HCEC 1CT (cell line): ENCODE results near the gene FAT1.

ENCODE experiments used
- DNase-seq: peaks from one replicate; pipeline ENCODE4 v3.0.0-alpha.2; 2017

Gene FAT1

DNA sequence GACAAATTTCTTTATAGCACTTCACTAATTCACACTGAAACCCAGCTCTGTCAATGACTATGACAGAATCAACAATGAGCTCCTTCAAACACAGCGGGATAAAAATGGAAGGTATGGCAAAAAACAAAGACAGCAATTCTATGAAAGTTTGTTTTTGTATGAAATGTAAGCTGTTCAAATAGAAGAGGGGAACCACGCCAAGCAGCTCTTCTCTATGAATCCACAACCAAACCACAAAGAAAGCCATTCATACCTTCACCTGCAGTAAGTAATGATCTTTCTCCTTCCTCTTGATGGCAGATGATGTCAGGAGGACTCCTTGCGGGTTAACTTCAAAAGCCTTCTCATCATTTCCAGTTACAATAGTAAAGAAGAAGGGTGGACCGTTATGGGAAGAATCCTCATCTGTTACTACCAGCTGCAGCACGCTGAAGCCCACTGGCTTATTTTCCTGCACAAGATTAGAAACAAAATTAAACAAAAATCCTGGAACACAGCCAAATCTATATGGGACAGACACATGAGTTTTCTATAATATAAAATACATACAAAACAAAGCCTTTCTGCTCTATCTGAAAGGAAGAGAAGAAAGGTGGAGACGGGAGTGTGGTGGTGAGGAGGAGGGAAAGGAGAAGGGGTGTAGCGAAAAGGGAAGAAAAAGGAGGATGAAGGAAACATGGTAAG lies 119.4 kb downstream of the FAT1 start:
- no peak for DNase-seq

DNA sequence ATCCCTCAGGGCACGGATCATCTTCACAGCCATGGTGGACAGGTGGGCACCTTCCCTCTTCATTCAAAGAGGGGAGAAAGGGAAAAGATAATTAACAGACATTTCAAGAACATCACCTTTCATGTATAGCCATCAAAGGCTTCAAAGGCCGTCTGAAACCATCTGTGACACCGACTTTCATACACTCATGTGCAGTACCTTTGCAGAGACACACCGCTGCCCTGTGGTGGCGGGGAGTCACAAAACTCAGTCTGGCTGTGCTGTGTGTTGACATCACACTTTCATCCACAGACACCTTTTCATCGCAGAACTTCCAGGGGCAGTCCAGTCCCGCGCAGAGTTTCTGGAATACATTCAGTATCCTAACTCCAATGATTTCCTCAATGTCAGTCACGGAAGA lies 120.7 kb downstream of the FAT1 start:
- no peak for DNase-seq

DNA sequence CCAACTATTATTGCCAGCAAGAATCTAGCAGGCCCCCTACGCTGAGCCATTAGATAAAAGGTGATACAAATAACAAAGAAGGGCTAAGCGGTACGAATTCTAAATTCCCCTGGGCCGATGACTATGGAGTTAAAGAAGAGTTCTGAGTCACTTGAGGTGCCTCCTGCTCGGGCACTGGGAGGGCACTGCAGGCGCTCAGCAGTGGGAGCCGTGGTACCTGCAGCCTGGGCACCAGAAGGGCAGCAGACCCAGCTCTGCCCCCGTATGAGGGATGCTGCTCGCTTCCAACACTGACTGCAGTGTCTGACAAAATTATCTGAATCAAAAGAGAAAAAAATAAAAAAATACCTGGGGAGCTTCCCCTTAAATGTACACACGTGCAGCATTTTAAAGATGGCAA lies 124.2 kb downstream of the FAT1 start:
- no peak for DNase-seq

DNA sequence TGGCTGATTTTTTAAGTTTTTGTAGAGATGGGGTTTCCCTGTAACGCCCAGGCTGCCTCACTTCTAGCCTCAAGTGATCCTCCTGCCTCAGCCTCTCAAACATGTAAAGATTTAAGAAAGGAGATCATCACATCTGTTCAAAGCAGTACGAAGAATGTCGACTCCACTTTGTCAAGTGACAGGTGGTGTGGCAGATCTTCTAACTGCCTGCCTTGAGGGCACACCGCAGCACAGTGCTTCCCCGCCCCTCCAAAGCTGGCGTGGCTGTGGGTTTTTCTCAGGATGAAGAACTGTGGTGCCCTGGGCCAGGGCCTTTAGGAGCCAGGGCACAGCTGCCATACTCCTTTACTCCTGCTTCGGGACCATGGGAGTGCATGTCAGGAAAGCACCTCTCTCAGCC lies 125.0 kb downstream of the FAT1 start:
- DNase-seq, result no peak

DNA sequence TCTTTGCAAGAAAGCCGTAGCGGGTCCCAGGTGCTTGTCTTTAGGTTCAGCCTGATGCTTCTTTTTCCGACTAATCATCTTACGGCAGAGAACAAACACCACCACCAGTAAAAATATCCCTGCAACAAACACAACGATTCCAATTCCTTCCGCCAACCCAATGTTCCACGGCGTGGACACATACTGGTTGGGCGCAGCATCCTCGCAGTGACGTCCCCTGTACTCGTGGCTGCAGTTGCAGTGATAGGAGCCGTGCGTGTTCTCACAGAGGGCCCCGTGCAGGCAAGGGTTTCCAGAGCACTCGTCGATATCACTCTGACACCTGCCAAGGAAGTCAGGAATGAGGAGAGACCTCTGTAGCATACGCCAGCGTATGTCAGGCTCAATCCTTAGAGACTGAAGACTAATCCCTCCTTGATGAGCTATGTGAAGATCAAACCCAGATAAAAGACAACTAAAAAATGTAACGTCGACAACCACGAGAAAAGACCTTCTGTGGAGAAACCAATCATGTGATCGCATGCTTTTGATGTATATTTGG lies 126.7 kb downstream of the FAT1 start:
- no peak for DNase-seq

DNA sequence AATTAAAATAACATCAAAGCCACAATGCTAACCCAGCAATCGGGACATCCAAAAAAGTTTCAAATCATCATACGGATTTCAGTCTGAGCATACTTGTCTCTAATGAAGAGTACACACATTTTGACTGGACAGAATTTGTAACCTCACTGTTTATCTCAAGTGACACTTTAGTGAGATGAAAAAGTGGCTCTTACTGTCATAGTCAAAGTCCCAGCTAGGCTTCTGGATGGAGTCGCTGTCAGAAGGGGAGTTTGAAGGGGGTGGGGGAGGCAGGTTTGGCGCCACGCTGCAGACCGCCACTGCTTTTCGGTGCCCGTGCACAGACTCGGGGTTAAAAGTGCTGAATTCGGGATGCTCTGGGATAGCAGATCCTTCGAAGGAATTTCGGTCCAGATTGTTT lies 127.3 kb downstream of the FAT1 start:
- DNase-seq, result no peak

DNA sequence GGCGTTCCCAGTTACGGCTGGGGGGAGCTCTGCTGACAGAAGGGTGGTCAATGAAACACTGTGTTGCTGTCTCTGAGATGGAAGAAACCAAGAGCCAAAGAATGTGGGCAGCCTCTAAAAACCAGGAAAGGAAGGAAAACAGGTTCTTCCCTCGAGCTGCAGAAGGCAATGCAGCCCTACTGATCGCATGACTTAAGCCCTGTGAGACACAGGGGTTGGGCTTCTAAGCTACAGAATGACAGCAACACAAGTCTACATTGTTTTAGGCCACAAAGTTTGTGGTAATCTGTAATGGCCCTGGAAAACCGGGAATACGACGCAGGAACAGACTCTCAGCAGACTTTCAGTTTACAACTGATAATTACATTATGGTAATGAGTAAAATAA lies 130.1 kb downstream of the FAT1 start:
- DNase-seq, result no peak

DNA sequence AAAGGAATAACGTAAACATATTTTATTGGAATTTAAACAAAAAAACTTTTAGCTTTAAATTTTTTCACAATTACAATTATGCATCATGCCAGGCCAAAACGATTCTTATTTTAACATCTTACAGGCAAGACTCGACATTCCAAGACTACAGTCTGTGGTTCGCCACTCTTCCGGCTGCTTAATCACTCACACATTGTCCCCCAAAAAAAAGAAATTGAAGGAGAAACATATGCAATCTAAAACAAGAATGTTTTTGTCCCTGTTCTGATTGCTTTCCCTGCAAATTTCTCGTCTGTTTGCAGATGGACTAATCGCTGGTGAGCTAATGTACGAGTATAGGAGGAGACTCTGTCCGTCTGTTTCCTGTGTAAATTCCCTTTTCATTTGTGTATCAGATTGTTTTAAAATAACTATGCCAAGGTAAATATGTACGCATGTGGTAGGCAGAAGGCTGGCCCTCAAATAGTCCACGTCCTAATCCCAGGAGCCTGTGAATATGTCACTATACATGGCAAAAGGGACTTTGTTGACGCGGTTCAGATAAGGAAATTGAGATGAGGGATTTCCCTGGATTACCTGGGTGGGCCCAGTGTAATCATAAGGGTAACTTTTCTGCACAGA lies 130.6 kb downstream of the FAT1 start:
- DNase-seq, result no peak

DNA sequence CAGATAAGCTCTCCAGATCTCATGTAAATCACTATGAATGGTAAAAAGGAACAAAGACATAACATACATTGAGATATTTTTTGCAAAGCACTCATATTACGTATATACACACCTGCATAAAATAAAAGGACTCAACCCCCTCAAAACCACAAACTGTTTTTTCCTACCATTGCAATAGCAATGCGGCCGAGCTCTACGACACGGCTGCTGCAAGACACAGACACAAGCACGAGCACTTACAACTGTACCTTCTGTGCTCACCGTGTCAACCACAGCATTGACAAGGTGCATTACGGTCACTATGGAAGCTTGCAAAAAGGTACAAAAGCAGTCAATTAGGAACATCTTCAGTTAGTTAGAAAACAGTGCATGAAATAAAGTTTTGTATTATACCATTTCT lies 131.2 kb downstream of the FAT1 start:
- DNase-seq, result no peak

DNA sequence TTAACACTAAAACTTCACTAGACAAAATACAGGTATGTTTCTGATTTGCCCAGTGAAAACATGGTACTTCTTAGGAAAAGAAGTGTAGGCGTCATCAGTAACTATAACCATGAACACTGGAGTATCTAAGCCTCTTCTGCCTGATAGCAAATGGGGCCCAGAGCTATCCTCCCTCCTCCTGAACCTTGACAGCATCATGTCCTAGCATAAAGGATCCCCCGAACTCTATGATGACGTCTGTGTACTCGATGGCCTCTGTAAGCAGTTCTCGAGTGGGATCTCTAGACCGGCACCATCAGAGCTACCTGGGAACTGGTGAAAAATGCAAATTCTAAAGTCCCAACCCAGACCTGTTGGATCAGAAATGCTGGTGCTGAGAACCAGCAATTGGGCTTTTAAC lies 132.0 kb downstream of the FAT1 start:
- no peak for DNase-seq

DNA sequence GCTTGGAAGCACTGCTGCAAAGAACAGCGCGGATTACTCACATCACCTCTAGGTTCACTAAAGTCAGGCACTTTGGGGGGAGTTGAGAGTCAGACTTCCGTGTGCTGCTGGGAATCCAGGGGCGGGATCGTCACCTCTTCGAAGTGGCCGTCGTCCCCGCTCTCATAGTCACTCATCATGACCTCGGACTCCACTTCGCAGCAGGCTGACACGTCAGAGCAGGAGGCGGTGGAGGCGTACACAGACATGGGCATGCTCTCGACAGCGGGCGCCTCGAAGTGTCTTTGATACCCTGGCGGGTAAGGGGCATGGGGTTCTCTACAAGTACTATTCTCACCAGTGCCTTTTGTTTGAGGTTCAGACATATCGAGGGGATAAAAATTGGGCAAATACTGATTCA lies 135.2 kb downstream of the FAT1 start:
- no peak for DNase-seq

DNA sequence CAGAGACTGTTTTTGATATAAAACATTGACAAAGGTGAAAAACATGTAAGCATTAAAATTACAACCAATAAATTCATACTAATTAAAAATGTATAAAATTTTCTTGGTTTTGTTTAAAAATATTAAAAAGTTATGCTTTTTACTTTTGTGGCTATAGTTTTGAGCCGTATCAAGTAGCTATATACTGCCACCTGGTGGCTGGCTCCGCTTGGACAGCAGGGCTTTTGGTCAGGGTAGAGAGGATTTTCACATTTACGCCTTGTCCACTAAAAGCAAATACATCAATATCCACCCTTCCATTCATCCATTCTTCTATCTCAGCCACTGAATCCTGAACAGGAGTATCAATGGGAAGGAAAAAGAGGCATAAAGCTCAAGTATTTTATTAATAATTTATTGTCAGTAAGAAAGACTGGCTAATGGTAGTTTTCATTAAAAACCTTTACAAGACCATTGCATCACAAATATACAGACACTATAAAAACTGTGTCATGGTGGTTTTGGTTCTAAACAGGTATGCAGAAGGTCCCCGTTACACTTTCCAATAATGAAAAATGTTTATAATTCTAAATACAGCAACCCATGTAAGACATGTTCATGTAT lies 136.1 kb downstream of the FAT1 start:
- DNase-seq, result peak; percentile 20

DNA sequence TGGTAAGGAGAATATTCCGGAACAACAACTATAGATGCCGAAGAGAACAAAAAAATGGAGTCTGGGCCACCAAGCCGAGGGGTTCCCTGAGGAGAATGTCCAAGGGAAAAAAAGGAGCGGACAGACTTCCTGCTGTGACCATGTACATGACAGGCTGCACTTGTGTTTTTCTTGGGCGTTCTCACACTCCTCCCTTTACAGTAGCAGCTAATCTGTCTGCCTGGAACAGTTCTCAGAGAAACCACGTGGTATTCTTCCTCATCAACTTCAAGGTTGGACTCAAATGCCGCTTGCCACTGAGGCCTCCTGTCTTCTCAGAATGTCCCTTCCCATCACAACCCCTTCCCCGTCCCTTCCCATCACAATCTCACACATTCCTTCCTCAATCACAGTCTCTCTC lies 137.5 kb downstream of the FAT1 start:
- no peak for DNase-seq

DNA sequence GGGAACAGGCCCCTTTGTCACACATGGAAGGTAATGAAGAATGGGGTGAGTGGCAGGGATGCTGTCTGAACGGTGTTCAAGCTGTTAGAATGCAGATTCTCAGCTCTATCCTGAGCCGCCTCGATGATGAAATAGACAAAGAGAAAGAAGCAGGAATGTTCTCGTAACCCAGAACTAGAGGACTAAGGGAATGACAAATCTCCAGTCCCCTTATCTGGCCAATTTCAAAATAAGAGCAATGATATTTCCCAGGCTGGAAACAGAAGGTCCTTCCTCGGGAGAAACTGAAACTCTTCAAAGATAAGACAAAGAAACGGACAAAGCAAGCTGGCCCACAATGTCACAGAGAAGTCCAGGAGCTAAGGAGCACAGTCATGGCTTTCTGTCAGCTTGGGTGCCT lies 138.7 kb downstream of the FAT1 start:
- no peak for DNase-seq

DNA sequence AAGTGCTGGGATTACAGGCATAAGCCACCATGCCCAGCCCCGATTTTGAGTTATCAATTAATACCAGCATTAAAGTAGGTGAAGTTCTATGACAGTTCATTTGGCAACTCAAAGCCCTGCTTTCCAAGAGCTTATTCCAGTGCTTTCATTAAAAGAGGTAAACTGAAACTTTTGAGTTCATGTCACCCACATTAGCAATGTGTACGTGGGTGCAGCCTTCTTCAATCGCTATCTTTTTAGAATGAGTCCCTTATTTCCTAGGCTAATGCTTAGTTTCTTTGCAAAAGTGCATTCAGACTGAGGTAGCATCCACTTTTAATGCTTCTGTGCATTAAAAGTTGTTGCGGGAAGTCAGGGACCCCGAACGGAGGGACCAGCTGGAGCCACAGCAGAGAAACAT lies 142.2 kb downstream of the FAT1 start:
- DNase-seq, result no peak

DNA sequence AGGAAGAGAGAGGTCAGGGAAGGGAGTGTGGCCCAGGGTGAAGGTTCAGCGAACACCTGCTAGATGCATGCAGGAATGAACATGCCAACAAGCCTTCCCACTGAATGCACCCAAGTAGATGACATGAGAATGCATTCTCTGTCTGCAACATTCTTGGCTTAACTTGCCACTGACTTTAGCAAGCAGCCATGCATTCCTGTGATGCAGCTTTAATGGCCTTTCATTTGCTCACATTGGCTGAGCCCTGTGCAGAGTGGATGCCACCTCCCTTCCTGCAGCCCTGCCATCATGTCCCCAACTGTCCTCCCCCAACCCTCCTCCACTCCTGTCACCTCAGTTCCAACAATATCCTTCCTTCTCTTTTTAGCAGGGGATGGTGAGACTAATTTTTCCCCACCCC lies 143.0 kb downstream of the FAT1 start:
- DNase-seq, result no peak

DNA sequence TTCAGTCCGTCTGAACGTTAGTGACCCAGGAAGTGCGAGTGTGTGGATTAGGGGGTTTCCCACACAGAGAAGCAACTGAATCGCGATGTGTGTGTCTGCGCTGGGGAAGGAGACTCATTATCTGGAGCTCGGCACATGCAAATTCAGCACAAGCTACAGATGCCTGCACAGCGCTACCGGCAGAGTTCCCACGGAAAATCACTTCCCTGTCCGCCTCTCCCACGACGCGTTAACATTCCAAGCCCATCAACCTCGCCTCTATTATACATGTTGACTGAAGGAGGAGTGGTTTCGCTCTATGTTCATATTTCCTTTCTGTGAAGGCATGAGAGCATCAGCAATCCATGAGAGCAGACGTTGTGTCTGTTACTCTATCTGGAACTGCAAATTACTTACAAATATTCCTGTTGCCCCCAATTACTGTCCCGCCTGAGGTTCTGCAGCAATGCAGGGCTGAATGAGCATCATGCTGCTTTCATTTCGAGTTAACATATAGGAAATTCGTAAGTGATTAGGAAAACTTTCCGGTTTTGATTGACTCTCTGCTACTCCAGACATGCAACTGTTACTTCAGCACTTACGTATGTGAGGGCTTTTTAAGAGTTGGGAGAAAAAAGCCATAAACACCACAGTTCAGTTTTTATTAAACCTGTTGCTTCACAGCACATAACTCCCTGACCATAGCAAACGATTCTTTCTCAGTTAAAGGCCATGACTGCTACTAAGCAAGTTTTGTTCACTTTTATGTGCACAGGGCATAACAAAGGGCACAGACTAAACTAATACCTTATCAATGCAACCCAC lies 153.3 kb downstream of the FAT1 start:
- DNase-seq, result no peak

DNA sequence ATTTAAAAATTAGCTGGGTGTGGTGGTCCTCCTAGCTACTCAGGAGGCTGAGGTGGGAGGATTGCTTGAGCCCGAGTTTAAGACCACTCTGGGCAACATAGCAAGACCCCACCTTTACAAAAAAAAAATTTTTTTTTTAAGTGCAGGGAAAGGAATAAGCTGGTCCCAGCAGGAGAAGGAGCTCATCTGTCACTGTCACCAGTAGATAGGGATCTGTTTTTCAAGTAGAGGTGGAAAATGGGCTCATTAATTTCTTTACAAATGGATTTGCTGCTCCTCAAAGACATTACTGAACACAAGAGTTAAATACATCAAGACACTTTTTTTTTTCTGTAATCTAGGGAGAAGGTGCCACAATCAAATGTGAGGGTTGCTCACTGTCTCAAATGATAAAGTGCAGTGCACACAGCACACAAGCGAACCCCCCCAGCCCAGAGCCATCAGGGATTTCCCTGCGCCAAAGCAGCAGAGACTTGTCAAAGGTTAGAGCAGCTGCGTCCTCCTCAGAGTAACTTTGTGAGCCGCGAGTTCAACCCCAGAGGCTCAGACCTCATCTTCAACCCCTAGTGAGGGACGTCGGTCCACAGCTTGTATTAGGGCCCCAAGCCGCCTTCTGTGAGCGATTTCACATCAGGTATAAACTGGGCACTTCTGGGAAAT lies 154.0 kb downstream of the FAT1 start:
- DNase-seq, result no peak

DNA sequence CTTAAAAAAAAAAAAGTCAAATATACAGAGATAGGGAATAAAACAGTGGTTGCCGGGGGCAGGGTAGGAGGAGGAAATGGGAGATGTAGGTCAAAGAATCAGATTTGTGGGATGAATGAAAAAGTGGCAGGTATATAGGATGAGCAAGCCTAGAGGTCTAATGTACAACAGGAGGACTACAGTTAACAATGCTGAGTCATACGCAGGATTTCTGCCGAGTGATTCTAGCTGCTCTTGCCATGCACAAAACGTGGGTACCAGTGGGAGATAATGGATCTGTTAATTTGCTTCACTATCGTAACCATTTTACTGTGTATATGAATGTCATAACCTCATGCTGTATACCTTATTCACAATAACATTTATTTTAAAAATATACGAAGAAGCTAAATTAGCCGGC lies 157.6 kb downstream of the FAT1 start:
- DNase-seq, result no peak

DNA sequence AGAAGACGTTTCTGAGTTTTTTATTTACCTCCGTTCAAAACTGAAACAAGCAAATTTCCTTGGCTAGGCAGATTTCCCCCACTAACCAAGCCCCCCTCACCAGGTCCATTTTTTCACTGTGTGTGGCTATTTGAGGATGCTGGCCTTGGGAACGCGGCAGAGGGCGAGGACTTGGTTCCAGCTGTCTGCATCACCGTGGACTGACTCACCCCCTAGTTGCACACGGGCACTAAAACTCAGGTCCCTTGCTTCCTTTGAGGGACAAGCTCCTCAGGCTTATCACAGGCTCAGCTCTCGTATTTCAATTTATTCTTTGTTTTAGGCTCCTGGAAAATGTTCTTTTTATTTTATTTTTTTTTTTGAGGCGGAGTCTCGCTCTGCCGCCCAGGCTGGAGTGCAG lies 159.9 kb downstream of the FAT1 start:
- no peak for DNase-seq

DNA sequence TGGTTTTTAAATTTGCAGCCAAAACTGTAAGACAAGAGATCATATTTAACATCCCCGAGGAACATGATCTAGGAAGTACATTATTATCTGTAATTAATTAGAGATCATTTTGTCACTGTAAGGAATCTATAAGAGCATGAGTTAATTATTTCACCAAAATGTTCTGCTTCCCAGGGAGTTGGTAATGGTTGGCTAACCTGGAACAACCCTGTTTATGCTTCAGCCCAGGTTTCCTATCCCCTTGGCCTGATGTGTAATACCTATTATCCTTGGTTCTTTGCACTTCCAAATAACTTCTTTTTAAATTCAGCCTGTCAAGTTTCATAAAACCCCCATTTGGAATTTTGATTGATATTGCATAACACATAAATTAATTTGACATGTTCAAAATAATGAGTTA lies 161.9 kb downstream of the FAT1 start:
- DNase-seq, result no peak

DNA sequence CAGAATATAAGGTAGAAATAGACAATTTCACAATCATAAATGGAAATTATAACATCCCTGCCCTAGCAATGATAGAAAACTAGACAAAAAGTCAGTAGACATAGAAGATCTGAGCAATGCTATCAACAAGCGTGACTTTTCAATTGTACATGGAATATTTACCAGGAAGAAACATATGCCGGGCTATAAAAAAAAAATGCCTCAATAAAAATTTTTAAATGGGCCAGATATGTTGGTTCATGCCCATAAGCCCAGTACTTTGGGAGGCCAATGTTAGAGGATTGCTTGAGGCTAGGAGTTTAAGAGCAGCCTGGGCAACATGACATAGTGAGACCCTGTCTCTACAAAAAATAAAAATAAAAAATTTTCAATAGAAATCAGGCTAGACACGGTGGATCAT lies 163.0 kb downstream of the FAT1 start:
- no peak for DNase-seq

DNA sequence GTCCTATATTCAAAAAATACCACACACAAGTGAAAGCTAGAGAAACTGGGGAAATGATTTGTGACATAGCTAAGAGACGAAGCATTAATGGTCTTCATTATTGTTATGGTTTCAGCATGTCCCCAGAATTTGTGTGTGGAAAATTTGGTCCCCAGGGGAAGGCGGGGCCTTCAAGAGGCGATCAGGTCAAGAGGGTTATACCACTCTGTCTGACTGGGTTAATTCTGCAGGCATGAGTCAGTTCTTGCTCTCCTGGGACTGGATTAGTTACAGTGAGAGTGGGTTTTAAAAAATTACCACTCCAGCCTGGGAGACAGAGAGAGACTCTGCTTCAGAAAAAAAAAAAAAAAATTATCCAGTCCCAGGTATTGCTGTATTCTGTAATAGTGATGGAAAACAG lies 166.2 kb downstream of the FAT1 start:
- no peak for DNase-seq
